M059J (cell line): Measurements from ENCODE around the gene DNMT3A. TPM values are rescaled to one million over a fixed set of nuclear protein-coding genes. Genes with fewer than 3 reads are reported as not detected.

Experiments
- DNase-seq: peaks from one replicate; pipeline ENCODE4 v3.0.0-alpha.2; 2012; ENCODE audit warnings: low read depth
- total RNA-seq: library from RNA; depleted of rRNA; stranded (reverse); fragments of >200 nt; shearing (Covaris generic); gene quantifications from 2 replicates; pipeline ENCODE4 v1.2.3, GENCODE V29; 2014

Gene DNMT3A
- total RNA-seq, 1 experiment from 2014 or later: 3.9 TPM

DNA sequence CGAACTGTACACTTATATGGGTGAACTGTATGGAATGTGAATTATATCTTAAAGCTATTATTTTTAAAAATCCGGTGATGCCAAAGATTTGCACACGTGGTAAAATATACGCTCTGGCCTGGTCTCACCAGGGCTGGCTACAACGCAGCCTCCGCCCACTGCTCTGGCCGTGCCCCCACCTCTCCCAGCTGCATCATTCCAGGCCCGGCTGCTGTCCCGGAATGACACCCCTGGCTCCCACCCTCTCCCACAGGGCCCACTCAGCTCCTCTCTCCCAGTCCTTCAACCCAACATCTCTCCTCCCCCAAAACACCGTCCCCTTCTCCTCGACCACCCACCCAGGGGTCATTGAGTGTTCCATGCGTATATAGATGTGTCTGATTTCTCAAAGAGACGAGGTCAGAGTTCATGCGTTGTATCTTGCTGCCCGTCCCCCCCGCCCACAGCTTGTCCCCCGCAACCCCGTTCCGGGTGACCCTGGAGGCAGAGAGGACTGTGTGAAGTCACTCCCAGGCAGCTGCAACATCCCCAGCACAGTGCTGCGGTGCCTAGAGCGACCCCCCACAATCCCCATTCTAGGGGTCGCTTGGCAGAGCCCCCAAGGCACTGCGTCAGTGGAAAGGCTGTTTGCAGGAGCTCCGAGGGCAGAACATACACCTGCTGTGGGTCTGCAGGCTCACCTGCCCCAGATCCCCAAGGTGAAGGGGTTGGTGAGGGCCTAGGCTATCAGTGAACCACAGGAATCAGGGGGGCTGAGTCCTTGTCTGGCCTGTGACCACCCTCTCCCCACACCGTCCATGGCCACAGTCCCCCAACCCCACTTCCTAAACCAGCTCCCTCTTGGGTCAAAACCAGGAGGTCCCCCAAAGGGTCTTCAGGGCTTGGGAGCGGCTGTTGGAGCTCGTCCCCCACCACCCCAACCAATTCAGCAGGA is 13.3 kb downstream of the DNMT3A start:
- no peak for DNase-seq

GRCh38 chr2:25326326-25327013 is 15.3 kb downstream of the DNMT3A start:
- no peak for DNase-seq

DNA sequence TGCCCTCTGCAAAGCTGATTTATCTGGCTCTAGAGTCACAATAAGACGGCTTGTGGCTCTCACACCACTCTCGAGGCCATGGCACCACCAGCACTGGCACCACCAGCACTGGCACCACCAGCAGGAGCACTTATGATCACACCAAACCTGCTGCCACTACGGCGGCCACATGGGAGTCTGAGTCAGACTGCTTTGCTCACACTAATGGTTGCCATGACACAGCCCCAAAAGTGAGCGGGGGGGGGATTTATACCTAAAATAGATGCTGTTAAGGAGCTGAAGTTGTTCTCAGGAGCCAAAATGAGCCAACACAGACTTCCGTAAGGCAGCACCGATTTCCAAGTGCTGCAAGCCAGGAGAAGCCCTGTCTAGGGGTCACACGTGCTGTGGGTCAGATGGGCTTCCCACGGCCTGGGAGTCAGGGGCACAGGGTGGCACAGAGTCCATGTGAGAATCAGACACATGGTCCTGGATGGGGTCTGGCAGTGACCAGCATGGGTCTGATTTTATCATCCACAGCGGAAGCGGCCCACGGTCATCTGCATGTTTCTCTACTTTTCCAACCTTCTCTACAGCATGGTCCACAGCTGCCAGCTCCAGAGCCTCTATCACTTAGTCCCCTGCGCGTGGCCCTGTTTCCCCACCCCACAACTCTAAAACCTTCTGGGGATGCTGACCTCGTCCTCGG is 16.7 kb downstream of the DNMT3A start:
- peak; percentile 67 for DNase-seq

DNA sequence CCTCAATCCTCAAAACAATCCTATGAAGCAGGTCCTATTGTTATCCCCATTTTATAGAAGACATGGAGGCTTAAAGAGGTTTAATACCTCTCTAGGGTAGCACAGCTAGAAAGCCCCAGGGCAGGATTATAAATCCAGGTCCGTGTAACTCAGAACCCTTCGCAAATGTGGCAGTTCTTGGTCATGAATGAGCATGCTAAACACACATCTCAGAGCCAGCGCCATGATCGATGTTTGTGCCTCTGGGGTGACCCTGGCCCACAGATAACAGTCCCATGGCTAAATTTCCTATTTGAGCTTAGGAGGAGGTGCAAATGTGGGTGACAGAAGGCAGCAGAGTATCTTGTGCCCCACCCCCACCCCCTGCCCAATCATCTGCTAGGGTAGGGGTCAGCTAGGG is 17.5 kb downstream of the DNMT3A start:
- no peak for DNase-seq

DNA sequence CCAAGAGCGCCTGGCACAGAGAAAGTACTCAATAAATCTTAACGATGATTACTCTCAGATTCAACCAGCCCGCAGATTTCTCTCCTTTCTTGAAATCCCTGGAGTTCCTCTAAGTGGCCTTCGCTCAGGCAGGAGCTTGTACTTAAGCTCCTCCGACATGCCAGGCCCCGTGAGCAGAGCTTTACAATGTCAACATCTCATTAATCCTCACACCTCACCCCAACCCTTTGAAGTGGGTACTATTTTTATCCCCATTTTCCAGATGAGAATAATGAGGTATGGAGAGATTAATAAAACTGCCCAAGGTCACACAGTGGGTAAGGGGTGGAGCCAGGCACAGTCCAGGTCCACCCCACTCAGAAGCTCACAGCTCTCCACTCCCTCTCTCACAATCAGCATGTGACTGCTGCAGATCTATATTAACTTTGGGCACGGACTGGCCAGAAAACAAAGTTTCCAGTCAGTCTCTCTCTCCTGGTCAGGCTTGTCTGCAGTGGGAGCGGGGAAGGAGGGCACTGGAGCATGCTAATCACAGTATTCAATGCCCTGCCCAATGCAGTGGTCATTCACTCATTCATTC is 18.0 kb downstream of the DNMT3A start:
- DNase-seq: no peak

GRCh38 chr2:25323042-25323514 is 18.6 kb downstream of the DNMT3A start:
- DNase-seq: peak; percentile 21

DNA sequence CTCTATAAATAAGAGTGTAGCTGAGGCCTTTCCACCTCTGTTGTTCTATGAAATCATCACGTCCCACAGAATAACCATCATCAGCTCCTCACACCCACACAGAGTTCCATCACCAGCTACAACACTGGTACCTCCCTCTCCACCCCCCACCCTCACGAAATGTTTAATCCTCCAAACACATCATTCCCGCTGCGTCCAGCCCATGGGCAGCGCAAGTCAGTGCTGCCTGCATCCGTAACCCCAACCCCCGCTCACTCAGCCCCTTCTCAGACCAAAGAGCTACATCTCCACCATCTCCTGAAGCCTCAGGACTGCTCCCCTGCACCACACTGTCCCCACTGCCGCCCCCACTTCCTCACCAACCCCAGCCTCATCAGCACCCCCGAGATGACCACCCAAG is 19.4 kb downstream of the DNMT3A start:
- DNase-seq: no peak

- DNase-seq: no peak
Observed at GRCh38 chr2:25320077-25320476, 21.6 kb downstream of the DNMT3A start.

DNA sequence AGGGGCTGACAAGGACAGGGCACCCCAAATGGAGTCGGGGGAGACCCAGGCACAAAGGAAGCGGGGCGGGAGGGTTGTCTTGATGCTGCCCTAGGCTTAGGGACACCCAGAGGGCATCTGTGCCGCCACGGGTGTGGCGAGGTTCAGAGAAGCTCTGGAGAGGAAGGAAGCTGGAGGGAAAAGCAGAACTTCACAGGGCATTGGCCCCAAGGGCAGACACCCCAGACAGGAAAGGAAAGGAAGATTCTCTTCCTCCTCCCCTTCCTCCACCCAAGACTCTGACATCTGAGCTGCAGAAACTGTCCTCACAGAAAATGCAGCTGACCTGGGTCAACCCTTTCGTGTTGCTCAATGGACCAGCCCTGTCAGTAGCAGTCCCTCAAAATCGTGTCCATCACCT is 25.6 kb downstream of the DNMT3A start:
- DNase-seq: no peak

- DNase-seq: no peak
Observed at GRCh38 chr2:25315316-25315680, 26.4 kb downstream of the DNMT3A start.

DNA sequence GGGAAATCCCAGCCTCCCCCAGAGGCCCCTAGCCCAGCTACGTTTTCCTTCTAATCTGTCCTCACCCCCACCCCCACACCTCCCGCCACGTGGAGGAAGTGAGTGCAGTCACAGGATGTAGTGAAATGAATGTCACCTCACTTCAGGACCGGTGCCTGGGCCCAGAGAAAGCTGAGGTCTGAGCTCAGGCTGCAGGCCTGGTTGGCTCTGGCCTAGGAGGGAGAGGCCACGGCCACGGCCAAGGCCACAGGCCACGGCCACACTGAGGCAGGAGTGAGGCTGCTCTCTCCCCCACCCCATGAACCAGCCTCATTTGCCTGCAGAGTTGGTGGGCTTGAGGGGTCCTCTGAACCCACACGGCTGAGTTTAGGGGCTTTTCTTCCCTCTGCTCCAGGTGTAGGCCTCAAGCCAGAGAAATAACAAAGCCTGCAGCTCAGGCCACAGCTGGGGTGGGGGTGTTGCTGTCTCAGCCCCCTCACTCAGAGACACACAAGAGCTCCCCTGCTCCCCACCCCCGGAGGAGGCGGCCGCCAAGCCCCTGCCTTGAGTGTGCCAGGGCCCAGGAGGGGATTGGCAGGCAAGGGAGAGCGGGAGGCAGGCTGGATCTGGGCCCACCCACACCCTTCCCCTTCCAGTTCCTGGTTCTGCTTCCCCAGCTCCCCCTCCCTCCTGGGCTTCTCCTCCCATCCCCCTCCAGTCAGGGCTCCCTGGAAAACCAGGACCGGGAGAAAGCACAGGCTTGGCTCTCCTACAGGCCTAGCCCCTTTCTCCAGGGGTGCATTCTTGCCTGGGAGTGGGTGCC is 27.0 kb downstream of the DNMT3A start:
- no peak for DNase-seq

- no peak for DNase-seq
Observed at GRCh38 chr2:25313711-25314513, 27.8 kb downstream of the DNMT3A start.

- DNase-seq: no peak
Observed at GRCh38 chr2:25312958-25313710, 28.6 kb downstream of the DNMT3A start.

DNA sequence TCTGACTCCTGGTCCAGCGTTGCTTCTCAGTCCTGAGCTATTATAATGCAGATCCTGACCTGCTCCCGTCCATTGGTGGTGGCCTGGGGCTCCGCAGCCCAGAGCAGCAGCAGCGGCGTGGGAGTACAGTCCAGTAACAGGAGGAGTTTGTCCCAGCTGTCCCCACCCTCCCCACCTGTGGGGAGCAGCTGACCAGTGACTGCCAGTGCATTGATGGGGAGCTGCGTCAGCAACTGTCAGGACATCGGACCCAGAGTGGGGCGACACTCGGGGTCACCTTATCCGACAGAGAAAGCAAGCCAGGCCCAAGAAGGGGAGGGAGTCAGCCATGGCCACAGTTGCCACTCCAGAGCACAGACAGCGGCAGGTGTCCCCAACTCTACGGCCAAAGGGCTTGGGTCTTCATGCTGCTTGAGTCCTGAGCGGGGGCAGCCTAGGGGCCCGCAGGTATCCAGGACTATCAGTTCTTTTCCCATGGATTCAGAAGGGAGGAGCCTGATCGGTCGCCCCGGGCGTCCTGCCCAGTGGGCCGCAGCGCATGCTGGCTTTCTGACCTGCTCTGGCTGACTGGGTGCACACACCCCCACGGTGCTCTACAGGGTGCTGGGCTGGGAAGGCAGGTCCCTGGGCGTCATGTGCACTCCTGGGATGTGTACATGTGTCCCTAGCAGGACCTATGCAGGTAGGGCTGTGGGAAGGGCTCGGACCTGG is 29.7 kb downstream of the DNMT3A start:
- no peak for DNase-seq

- DNase-seq: peak; percentile 14
Observed at GRCh38 chr2:25310965-25311864, 30.5 kb downstream of the DNMT3A start.

DNA sequence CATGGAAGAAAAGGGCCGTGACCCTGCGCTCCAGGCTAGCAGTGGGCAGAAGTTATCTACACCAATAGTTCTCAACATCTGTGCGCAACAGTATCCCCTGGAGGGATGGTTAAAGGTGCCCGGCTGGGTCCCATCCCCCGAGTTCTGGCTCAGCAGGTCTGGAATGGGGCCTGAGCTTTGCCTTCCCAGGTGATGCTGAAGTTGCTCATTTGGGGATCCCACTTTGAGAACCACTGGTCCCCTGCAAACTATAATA is 31.1 kb downstream of the DNMT3A start:
- DNase-seq: no peak

DNA sequence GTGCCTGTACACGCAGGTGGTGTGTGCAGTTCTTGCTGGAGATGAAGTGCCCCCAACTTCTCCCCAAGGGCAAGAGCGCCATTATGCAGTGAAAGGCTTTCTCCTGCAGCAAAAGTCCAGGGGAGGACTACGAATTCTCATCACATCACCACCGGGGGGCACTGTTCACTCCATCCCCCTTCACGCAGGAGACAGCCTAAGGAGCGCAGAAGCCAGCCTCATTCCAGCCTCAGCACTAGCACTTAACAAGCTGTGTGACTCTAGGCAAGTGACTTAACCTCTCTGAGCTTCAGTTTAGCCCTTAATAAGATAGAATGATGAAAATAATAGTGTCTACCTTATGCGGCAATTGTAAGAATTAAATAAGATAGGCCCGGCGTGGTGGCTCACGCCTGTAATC is 32.3 kb downstream of the DNMT3A start:
- no peak for DNase-seq

DNA sequence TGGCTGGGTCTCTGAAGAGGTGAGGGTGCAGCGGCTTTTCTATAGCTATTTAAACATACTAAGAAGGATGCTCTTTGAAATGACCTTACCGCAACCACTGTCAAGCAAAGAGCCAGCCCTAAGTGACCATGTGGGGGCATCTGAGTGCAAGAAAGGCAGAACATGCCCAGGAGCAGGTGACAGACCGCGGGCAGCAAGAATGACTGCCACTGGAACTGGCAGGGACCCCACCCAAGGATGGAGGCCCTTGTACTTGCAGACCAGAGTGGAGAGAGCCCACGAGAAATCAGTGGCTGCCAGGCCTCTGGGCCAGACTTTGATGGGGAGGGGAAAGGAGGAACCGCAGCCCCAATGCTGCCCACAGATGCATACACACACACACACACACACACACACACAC is 33.1 kb downstream of the DNMT3A start:
- DNase-seq: no peak
